ENCODE results near the gene AGAP3.

Gene AGAP3

GRCh38 chr7:151088856-151089699, 2.8 kb downstream of the AGAP3 start:
- DNase-seq, result no peak

- no peak for DNase-seq
Measured at GRCh38 chr7:151089893-151090730, 3.8 kb downstream of the AGAP3 start.

GRCh38 chr7:151091003-151091402, 4.7 kb downstream of the AGAP3 start:
- DNase-seq, result no peak

GRCh38 chr7:151091431-151091830, 5.2 kb downstream of the AGAP3 start:
- no peak for DNase-seq

GRCh38 chr7:151091988-151092387, 5.7 kb downstream of the AGAP3 start:
- DNase-seq, result no peak

GRCh38 chr7:151093748-151094147, 7.5 kb downstream of the AGAP3 start:
- no peak for DNase-seq

- no peak for DNase-seq
Measured at GRCh38 chr7:151094675-151095074, 8.4 kb downstream of the AGAP3 start.

- DNase-seq, result no peak
Measured at GRCh38 chr7:151095123-151095797, 9.0 kb downstream of the AGAP3 start.

GRCh38 chr7:151095828-151096475, 9.7 kb downstream of the AGAP3 start:
- DNase-seq, result no peak

- DNase-seq, result no peak
Measured at GRCh38 chr7:151099486-151100211, 13.4 kb downstream of the AGAP3 start.

GRCh38 chr7:151100921-151101320, 14.6 kb downstream of the AGAP3 start:
- no peak for DNase-seq

GRCh38 chr7:151101621-151102396, 15.5 kb downstream of the AGAP3 start:
- no peak for DNase-seq

GRCh38 chr7:151102991-151103390, 16.7 kb downstream of the AGAP3 start:
- DNase-seq, result no peak

GRCh38 chr7:151103973-151104372, 17.7 kb downstream of the AGAP3 start:
- DNase-seq, result no peak

GRCh38 chr7:151104411-151105235, 18.3 kb downstream of the AGAP3 start:
- peak; percentile 54 for DNase-seq

- no peak for DNase-seq
Measured at GRCh38 chr7:151107882-151108281, 21.6 kb downstream of the AGAP3 start.

GRCh38 chr7:151109094-151110048, 23.1 kb downstream of the AGAP3 start:
- DNase-seq, result no peak

GRCh38 chr7:151110236-151110940, 24.1 kb downstream of the AGAP3 start:
- no peak for DNase-seq

Measured in amniotic stem cell (primary cell).